SK-N-SH (cell line): Measurements from ENCODE around the gene VPS51. TPM values are rescaled to one million over a fixed set of nuclear protein-coding genes. Genes with fewer than 3 reads are reported as not detected.

Experiments
- CTCF ChIA-PET: fragments of 300-600, 350-600 bp; formaldehyde crosslinking; extraction: SDS; loops from one replicate; lab custom pipeline; 2021; lab: Yijun Ruan, JAX
- POLR2A ChIA-PET: fragments of 350-600 bp; sonication (Branson Sonifier 250); formaldehyde crosslinking; extraction: SDS; loops from one replicate; lab custom pipeline; 2020; ENCODE audit warnings: antibody characterized with exemption, inconsistent platforms; lab: Yijun Ruan, JAX
- DNase-seq: peaks from one replicate; pipeline ENCODE4 v3.0.0; 2012
- H2AFZ ChIP-seq: fragments of 200-600 bp; sonication (generic); 2 replicates; pipeline ENCODE4 v1.8.1; 2016; ENCODE audit warnings: antibody characterized with exemption, mild to moderate bottlenecking, low read depth
- H3F3A ChIP-seq: fragments of 200-600 bp; sonication (generic); replicated peaks from 2 replicates; pipeline ENCODE3; 2016; ENCODE audit warnings: antibody characterized with exemption, mild to moderate bottlenecking; ENCODE audit not compliant: insufficient read depth
- H3K27ac ChIP-seq, 2 experiments: fragments of 200-500 bp in 1 of 2; fragments of 200-600 bp in 1 of 2; sonication (Bioruptor generic) in 1 of 2; sonication (generic), shearing (Covaris generic) in 1 of 2; 2 replicates each; pipeline versions ENCODE4 v1.5.1 to v1.6.1; 2014 to 2016; ENCODE audit warnings: low read depth in 2 of 2, inconsistent platforms in 1 of 2, low read length in 1 of 2, mild to moderate bottlenecking in 1 of 2, mixed read lengths in 1 of 2
- H3K27me3 ChIP-seq: fragments of 200-600 bp; sonication (generic), shearing (Covaris generic); 2 replicates; pipeline ENCODE4 v1.6.1; 2016; ENCODE audit warnings: mixed run types; ENCODE audit not compliant: insufficient read depth
- H3K36me3 ChIP-seq, 2 experiments: fragments of 200-500 bp in 1 of 2; fragments of 200-600 bp in 1 of 2; sonication (Bioruptor generic) in 1 of 2; sonication (generic) in 1 of 2; replicated peaks in 1 of 2; 2 replicates each; pipeline versions ENCODE3 to v1.5.1; 2014 to 2016; ENCODE audit warnings: low read length in 1 of 2, mild to moderate bottlenecking in 1 of 2; ENCODE audit not compliant: insufficient read depth in 2 of 2, control insufficient read depth in 1 of 2
- H3K4me1 ChIP-seq, 2 experiments: fragments of 200-500 bp in 1 of 2; fragments of 200-600 bp in 1 of 2; sonication (Bioruptor generic) in 1 of 2; sonication (generic), shearing (Covaris generic) in 1 of 2; 2 replicates each; pipeline versions ENCODE4 v1.5.1 to v1.6.1; 2014 to 2016; ENCODE audit warnings: low read depth in 1 of 2, low read length in 1 of 2, mixed run types in 1 of 2; ENCODE audit not compliant: insufficient read depth in 2 of 2, control insufficient read depth in 1 of 2
- H3K4me2 ChIP-seq: fragments of 200-600 bp; sonication (generic), shearing (Covaris generic); 2 replicates; pipeline ENCODE4 v1.6.1; 2017; ENCODE audit warnings: mixed run types
- H3K4me3 ChIP-seq, 2 experiments: fragments of 200-500 bp in 1 of 2; fragments of 200-600 bp in 1 of 2; sonication (Bioruptor generic) in 1 of 2; sonication (generic), shearing (Covaris generic) in 1 of 2; 2 replicates each; pipeline versions ENCODE4 v1.5.1 to v1.8.1; 2014 to 2016; ENCODE audit warnings: low read depth in 2 of 2, inconsistent platforms in 1 of 2, low read length in 1 of 2, mild to moderate bottlenecking in 1 of 2, mixed read lengths in 1 of 2, moderate library complexity in 1 of 2
- H3K79me2 ChIP-seq: fragments of 200-600 bp; sonication (generic); 2 replicates; pipeline ENCODE4 v1.8.1; 2017; ENCODE audit warnings: mild to moderate bottlenecking; ENCODE audit not compliant: insufficient read depth
- H3K9ac ChIP-seq: fragments of 200-600 bp; sonication (generic); 2 replicates; pipeline ENCODE4 v1.6.1; 2017; ENCODE audit warnings: mixed run types
- H3K9me2 ChIP-seq: fragments of 200-600 bp; sonication (generic); 2 replicates; pipeline ENCODE4 v1.6.1; 2017; ENCODE audit warnings: mixed run types
- H3K9me3 ChIP-seq: fragments of 200-600 bp; sonication (generic); 2 replicates; pipeline ENCODE4 v1.6.1; 2017; ENCODE audit warnings: mixed run types, mild to moderate bottlenecking, moderate library complexity
- H4K20me1 ChIP-seq: fragments of 200-600 bp; sonication (generic); 2 replicates; pipeline ENCODE4 v1.6.1; 2017; ENCODE audit warnings: mild to moderate bottlenecking, mixed run types; ENCODE audit not compliant: insufficient read depth
- CHD2 ChIP-seq: fragments of 150-350 bp; IDR thresholded peaks from 2 replicates; pipeline ENCODE4 v1.6.1; 2018; ENCODE audit warnings: low read length; ENCODE audit not compliant: partially characterized antibody
- EZH2phosphoT487 ChIP-seq: fragments of 200-600 bp; sonication (generic); IDR thresholded peaks from 2 replicates; pipeline ENCODE4 v1.6.1; 2017; ENCODE audit warnings: low read depth, mixed run types, mild to moderate bottlenecking, antibody characterized with exemption, moderate library complexity, borderline replicate concordance
- FOXM1 ChIP-seq: IDR thresholded peaks from 2 replicates; pipeline ENCODE4 v1.4.0; 2012; ENCODE audit warnings: low read depth, mild to moderate bottlenecking
- GABPA ChIP-seq: IDR thresholded peaks from 2 replicates; pipeline ENCODE4 v1.4.0; 2012; ENCODE audit warnings: low read depth, mild to moderate bottlenecking
- GATA2 ChIP-seq: sonication (generic); formaldehyde crosslinking; IDR thresholded peaks from 2 replicates; pipeline ENCODE4 v1.5.0; 2020; ENCODE audit warnings: mild to moderate bottlenecking, missing genetic modification reagents
- MXI1 ChIP-seq: IDR thresholded peaks from 2 replicates; pipeline ENCODE4 v1.6.1; 2012; ENCODE audit warnings: mild to moderate bottlenecking, low read depth, low read length, improper control_type of control experiment
- NFIC ChIP-seq: IDR thresholded peaks from 2 replicates; pipeline ENCODE4 v1.4.0; 2012; ENCODE audit warnings: borderline replicate concordance
- POLR2AphosphoS5 ChIP-seq: IDR thresholded peaks from 2 replicates; pipeline ENCODE4 v1.6.1; 2012; ENCODE audit warnings: low read depth, low read length
- RXRA ChIP-seq: IDR thresholded peaks from 2 replicates; pipeline ENCODE4 v1.4.0; 2012; ENCODE audit warnings: low read depth, mild to moderate bottlenecking, borderline replicate concordance
- SIN3A ChIP-seq: IDR thresholded peaks from 2 replicates; pipeline ENCODE4 v1.6.1; 2012; ENCODE audit warnings: low read depth, mild to moderate bottlenecking, low read length, moderate library complexity, borderline replicate concordance
- SMC3 ChIP-seq: IDR thresholded peaks from 2 replicates; pipeline ENCODE4 v1.6.1; 2012; ENCODE audit warnings: low read depth, low read length, improper control_type of control experiment
- TCF12 ChIP-seq: IDR thresholded peaks from 2 replicates; pipeline ENCODE4 v1.4.0; 2012
- TEAD4 ChIP-seq: IDR thresholded peaks from 2 replicates; pipeline ENCODE4 v1.4.0; 2012; ENCODE audit warnings: mild to moderate bottlenecking, borderline replicate concordance; ENCODE audit not compliant: insufficient read depth
- WGBS: methylation state at CpG from one replicate; pipeline ENCODE4 v1.1.6; 2017; ENCODE audit warnings: low lambda C conversion rate; 5-methylcytosine and 5-hydroxymethylcytosine counted together
- polyA plus RNA-seq, 3 experiments: library from polyadenylated mRNA; depleted of rRNA; stranded (reverse); fragments of >200 nt; gene quantifications; 2 replicates each; pipeline ENCODE4 v1.2.3, GENCODE V29; 2012
- TF ChIP-seq, protein P1 (sequence below): fragments of 150-350 bp; IDR thresholded peaks from 2 replicates; pipeline ENCODE4 v1.6.1; 2017; ENCODE audit warnings: antibody characterized with exemption, low read length, low read depth, borderline replicate concordance
- TF ChIP-seq, protein P2 (sequence below): IDR thresholded peaks from 2 replicates; pipeline ENCODE4 v1.6.1; 2012; ENCODE audit warnings: mild to moderate bottlenecking, low read depth, low read length, moderate library complexity
- TF ChIP-seq, protein P3 (sequence below): IDR thresholded peaks from 2 replicates; pipeline ENCODE4 v1.4.0; 2012; ENCODE audit warnings: low read depth, borderline replicate concordance
- TF ChIP-seq, protein P4 (sequence below): fragments of 150-350 bp; IDR thresholded peaks from 2 replicates; pipeline ENCODE4 v1.6.1; 2016; ENCODE audit warnings: mild to moderate bottlenecking, low read depth, low read length

The VPS51 gene
- polyA plus RNA-seq, 1 of the 3 experiments (the other 2 are of a cell fraction), result 59.9 TPM

DNA sequence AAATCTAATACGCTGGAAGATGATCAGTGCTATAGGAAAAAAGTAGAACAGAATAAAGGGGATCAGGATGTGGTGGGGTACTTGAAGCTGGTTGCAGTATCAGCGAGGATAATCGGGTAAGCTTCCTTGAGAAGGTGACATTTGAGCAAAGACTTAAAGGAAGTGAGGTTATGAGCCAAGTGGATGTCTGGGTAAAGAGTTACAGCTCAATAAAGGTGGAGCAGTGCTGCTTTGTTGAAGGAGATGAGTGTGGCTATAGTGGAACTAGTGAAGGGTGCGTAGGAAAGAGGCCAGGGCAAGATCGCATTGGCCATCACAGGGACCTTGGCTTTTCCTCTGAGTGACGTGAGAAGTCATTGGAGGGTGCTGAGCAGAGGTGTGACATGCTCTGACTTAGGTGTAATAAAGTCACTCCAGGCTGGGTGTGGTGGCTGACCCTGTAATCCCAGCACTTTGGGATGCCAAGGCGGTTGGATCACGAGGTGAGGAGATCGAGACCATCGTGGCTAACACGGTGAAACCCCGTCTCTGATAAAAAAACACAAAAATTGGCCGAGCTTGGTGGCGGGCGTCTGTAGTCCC, 40.6 kb downstream of the VPS51 start:
- CTCF ChIA-PET, result interaction anchor here (0.6 to 4.2 kb wide), 7 partner anchors 12 to 1542 kb away, joined by 3 to 27 read pairs (median 6); partner anchors contain the start of genes CAPN1, CDC42EP2 and ZNHIT2
- TF ChIP-seq GATA2 (CRISPR knock-in tag), result no peak
- TF ChIP-seq TCF12, result no peak
- TF ChIP-seq FOXM1, result no peak
- TF ChIP-seq, all 33 proteins: peak for 0
- POLR2A ChIA-PET, result no interaction called here

DNA sequence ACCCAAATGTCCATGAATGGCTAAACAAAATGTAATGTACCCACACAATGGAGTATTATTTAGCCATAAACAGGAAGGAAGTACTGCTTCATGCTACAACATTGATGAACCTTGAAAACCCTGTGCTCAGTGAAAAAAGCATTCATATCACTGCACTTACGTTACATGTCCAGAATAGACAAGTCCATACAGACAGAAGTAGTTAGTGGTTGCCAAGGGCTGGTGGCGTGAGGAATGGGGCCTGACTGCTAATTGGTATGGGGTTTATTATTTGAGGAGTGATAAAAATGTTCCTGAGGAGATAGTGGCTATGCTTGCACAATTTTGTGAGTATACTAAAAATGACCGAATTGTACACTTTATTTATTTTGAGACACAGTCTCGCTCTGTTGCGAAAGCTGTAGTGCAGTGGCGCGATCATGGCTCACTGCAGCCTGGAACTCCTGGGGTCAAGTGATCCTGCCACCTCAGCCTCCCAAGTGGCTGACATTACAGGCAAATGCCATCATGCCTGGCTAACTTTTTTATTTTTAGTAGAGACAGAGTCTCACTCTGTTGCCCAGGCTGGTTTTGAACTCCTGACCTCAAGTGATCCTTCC, 46.0 kb downstream of the VPS51 start:
- no peak overlapping the region for H3K9ac ChIP-seq
- no peak overlapping the region for H3K4me3 ChIP-seq
- CTCF ChIA-PET, result no interaction called here
- 64% methylated on average over 7 of the region's 7 CpGs for WGBS
- H3K79me2 ChIP-seq, result no peaks in the 10 kb centered on the region
- DNase-seq, result no peak
- POLR2A ChIA-PET, result no interaction called here
- H3K9me3 ChIP-seq, result no peaks in the 10 kb centered on the region
- H3K36me3 ChIP-seq, result no peaks in the 10 kb centered on the region
- H2AFZ ChIP-seq, result no peak overlapping the region
- H3K4me1 ChIP-seq, result no peaks in the 10 kb centered on the region
- H4K20me1 ChIP-seq, result no peaks in the 10 kb centered on the region
- no peak overlapping the region for H3K4me2 ChIP-seq
- H3K27me3 ChIP-seq, result 0 out of 2 replicates have a peak, but pooled peaks cover 6% of the 10 kb centered on the region
- no peaks in the 10 kb centered on the region for H3K9me2 ChIP-seq
- H3K27ac ChIP-seq, result no peak overlapping the region
- H3F3A ChIP-seq, result no peaks in the 10 kb centered on the region
- no peak for TF ChIP-seq RXRA
- no peak for TF ChIP-seq NFIC
- no peak for TF ChIP-seq SMC3
- no peak for TF ChIP-seq CHD2
- no peak for TF ChIP-seq GABPA
- TF ChIP-seq, protein P1, sequence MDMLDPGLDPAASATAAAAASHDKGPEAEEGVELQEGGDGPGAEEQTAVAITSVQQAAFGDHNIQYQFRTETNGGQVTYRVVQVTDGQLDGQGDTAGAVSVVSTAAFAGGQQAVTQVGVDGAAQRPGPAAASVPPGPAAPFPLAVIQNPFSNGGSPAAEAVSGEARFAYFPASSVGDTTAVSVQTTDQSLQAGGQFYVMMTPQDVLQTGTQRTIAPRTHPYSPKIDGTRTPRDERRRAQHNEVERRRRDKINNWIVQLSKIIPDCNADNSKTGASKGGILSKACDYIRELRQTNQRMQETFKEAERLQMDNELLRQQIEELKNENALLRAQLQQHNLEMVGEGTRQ, result no peak
- no peak for TF ChIP-seq TCF12
- no peak for TF ChIP-seq EZH2phosphoT487
- TF ChIP-seq, protein P2, sequence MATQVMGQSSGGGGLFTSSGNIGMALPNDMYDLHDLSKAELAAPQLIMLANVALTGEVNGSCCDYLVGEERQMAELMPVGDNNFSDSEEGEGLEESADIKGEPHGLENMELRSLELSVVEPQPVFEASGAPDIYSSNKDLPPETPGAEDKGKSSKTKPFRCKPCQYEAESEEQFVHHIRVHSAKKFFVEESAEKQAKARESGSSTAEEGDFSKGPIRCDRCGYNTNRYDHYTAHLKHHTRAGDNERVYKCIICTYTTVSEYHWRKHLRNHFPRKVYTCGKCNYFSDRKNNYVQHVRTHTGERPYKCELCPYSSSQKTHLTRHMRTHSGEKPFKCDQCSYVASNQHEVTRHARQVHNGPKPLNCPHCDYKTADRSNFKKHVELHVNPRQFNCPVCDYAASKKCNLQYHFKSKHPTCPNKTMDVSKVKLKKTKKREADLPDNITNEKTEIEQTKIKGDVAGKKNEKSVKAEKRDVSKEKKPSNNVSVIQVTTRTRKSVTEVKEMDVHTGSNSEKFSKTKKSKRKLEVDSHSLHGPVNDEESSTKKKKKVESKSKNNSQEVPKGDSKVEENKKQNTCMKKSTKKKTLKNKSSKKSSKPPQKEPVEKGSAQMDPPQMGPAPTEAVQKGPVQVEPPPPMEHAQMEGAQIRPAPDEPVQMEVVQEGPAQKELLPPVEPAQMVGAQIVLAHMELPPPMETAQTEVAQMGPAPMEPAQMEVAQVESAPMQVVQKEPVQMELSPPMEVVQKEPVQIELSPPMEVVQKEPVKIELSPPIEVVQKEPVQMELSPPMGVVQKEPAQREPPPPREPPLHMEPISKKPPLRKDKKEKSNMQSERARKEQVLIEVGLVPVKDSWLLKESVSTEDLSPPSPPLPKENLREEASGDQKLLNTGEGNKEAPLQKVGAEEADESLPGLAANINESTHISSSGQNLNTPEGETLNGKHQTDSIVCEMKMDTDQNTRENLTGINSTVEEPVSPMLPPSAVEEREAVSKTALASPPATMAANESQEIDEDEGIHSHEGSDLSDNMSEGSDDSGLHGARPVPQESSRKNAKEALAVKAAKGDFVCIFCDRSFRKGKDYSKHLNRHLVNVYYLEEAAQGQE, result no peak
- TF ChIP-seq TEAD4, result no peak
- TF ChIP-seq, protein P3, sequence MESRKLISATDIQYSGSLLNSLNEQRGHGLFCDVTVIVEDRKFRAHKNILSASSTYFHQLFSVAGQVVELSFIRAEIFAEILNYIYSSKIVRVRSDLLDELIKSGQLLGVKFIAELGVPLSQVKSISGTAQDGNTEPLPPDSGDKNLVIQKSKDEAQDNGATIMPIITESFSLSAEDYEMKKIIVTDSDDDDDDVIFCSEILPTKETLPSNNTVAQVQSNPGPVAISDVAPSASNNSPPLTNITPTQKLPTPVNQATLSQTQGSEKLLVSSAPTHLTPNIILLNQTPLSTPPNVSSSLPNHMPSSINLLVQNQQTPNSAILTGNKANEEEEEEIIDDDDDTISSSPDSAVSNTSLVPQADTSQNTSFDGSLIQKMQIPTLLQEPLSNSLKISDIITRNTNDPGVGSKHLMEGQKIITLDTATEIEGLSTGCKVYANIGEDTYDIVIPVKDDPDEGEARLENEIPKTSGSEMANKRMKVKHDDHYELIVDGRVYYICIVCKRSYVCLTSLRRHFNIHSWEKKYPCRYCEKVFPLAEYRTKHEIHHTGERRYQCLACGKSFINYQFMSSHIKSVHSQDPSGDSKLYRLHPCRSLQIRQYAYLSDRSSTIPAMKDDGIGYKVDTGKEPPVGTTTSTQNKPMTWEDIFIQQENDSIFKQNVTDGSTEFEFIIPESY, result no peak
- no peak for TF ChIP-seq POLR2AphosphoS5
- TF ChIP-seq MXI1, result no peak
- no peak for TF ChIP-seq SIN3A
- TF ChIP-seq, protein P4, sequence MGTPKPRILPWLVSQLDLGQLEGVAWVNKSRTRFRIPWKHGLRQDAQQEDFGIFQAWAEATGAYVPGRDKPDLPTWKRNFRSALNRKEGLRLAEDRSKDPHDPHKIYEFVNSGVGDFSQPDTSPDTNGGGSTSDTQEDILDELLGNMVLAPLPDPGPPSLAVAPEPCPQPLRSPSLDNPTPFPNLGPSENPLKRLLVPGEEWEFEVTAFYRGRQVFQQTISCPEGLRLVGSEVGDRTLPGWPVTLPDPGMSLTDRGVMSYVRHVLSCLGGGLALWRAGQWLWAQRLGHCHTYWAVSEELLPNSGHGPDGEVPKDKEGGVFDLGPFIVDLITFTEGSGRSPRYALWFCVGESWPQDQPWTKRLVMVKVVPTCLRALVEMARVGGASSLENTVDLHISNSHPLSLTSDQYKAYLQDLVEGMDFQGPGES, result no peak

More for the DNA sequence above, 40.6 kb downstream of the VPS51 start:
- no peaks in the 10 kb centered on the region for H3K9me3 ChIP-seq
- H3K27me3 ChIP-seq, result 0 out of 2 replicates have a peak, but pooled peaks cover 6% of the 10 kb centered on the region
- H3K4me2 ChIP-seq, result no peak overlapping the region
- peaks cover 0 to 28% of the 10 kb centered on the region in 2 experiments; a peak in 2 of 4 replicates for H3K4me1 ChIP-seq
- H4K20me1 ChIP-seq, result no peaks in the 10 kb centered on the region; the same call in 1 of the 2 replicates
- DNase-seq, result no peak
- H3K9ac ChIP-seq, result no peak overlapping the region
- H3F3A ChIP-seq, result no peaks in the 10 kb centered on the region
- H3K36me3 ChIP-seq, result peaks cover 10% of the 10 kb centered on the region in 2 experiments
- peaks cover 27% of the 10 kb centered on the region; the same call in 1 of the 2 replicates for H3K79me2 ChIP-seq
- no peak overlapping the region for H2AFZ ChIP-seq
- WGBS, result 94% methylated on average over 15 of the region's 15 CpGs
- H3K27ac ChIP-seq, result no peak overlapping the region
- H3K4me3 ChIP-seq, result no peak overlapping the region
- H3K9me2 ChIP-seq, result no peaks in the 10 kb centered on the region
